Raji (cell line): ENCODE results near the gene NPC1L1.

Experiments used
- POLR2A ChIP-seq: IDR thresholded peaks from 2 replicates; pipeline ENCODE4 v1.6.1; 2011; ENCODE audit warnings: low read depth, low read length, control low read depth; ENCODE audit not compliant: insufficient read depth

NPC1L1 gene

GRCh38 chr7:44497155-44498027 lies 43.7 kb downstream of the NPC1L1 start:
- no peak for TF ChIP-seq POLR2A

- TF ChIP-seq POLR2A, result no peak
These were observed 44.7 kb downstream of the NPC1L1 start for GRCh38 chr7:44496385-44496784.

GRCh38 chr7:44494960-44495359 lies 46.2 kb downstream of the NPC1L1 start:
- no peak for TF ChIP-seq POLR2A

- TF ChIP-seq POLR2A, result no peak
These were observed 49.9 kb downstream of the NPC1L1 start for GRCh38 chr7:44491229-44491628.

GRCh38 chr7:44490351-44491200 lies 50.6 kb downstream of the NPC1L1 start, which contains the start of gene NUDCD3:
Gene NUDCD3, minus strand, starts transcription at chr7:44490658. Its CDS starts 58 bp downstream, at chr7:44490600.
- peak; percentile 95 for TF ChIP-seq POLR2A

- no peak for TF ChIP-seq POLR2A
These were observed 51.2 kb downstream of the NPC1L1 start for GRCh38 chr7:44489955-44490350.

- TF ChIP-seq POLR2A, result no peak
These were observed 52.2 kb downstream of the NPC1L1 start for GRCh38 chr7:44488955-44489354.

GRCh38 chr7:44486693-44487092 lies 54.4 kb downstream of the NPC1L1 start:
- no peak for TF ChIP-seq POLR2A

GRCh38 chr7:44486001-44486400 lies 55.1 kb downstream of the NPC1L1 start:
- no peak for TF ChIP-seq POLR2A

- no peak for TF ChIP-seq POLR2A
These were observed 56.4 kb downstream of the NPC1L1 start for GRCh38 chr7:44484482-44485313.

- TF ChIP-seq POLR2A, result no peak
These were observed 58.3 kb downstream of the NPC1L1 start for GRCh38 chr7:44482502-44483485.

GRCh38 chr7:44477938-44478337 lies 63.2 kb downstream of the NPC1L1 start:
- no peak for TF ChIP-seq POLR2A

GRCh38 chr7:44477063-44477830 lies 63.9 kb downstream of the NPC1L1 start:
- TF ChIP-seq POLR2A, result no peak
